ENCODE data around the gene MAB21L1. TPM values are rescaled to one million over a fixed set of nuclear protein-coding genes. Genes with fewer than 3 reads are reported as not detected.

The MAB21L1 gene
- total RNA-seq, 4 donors from 2014 or later = 0.39 to 2.2 (median 1.2) TPM; not detected in 1

DNA sequence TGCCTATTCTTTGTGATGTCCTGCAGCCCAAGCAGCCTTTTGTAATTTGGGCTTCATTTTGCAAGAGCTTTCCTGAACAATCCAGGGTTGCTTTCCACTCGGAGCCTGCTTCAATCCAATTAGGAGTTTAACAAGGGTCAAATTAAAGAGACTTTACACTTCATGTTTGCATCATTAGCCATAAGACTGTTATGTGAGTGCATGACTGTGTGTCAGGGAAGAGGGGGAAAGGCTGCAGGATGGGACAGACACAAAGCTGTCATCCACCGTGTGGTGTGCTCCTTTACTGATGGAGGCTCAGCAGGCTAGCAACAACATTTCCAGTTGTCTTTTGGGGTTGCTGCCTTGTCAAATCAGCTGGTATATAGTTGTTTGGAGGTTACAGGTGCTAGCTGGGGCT is 23.7 kb upstream of the MAB21L1 start:
- Histone ChIP-seq H3K4me3 (no peak overlapping the region), H3K4me1 (no peaks in the 10 kb centered on the region), H3K36me3 (no peaks in the 10 kb centered on the region), H3K27ac (no peak overlapping the region), H3K9me3 (no peaks in the 10 kb centered on the region), H3K27me3 (no peaks in the 10 kb centered on the region)
- no peak for DNase-seq (ENCODE audit: low spot score in 2 of 2)
- TF ChIP-seq EP300 (IDR thresholded peaks at IDR 0.05) = no peak
- no peak for TF ChIP-seq POLR2AphosphoS5 (IDR thresholded peaks at IDR 0.05)
- no peak for TF ChIP-seq POLR2A (IDR thresholded peaks at IDR 0.05)
- no peak for TF ChIP-seq CTCF (IDR thresholded peaks at IDR 0.05)
- WGBS = 63% methylated on average over 2 of the region's 2 CpGs

- Histone ChIP-seq H3K36me3 (no peaks in the 10 kb centered on the region), H3K9me3 (no peaks in the 10 kb centered on the region), H3K4me1 (no peaks in the 10 kb centered on the region), H3K27ac (no peak overlapping the region), H3K27me3 (no peaks in the 10 kb centered on the region), H3K4me3 (no peak overlapping the region)
- DNase-seq (ENCODE audit: low spot score in 2 of 2) = no peak
- no peak for TF ChIP-seq EP300 (IDR thresholded peaks at IDR 0.05)
- no peak for TF ChIP-seq POLR2A (IDR thresholded peaks at IDR 0.05)
- no peak for TF ChIP-seq CTCF (IDR thresholded peaks at IDR 0.05)
- no peak for TF ChIP-seq POLR2AphosphoS5 (IDR thresholded peaks at IDR 0.05)
- WGBS = 56% methylated on average over 4 of the region's 4 CpGs
Measured at GRCh38 chr13:35499676-35500075, 23.2 kb upstream of the MAB21L1 start.

DNA sequence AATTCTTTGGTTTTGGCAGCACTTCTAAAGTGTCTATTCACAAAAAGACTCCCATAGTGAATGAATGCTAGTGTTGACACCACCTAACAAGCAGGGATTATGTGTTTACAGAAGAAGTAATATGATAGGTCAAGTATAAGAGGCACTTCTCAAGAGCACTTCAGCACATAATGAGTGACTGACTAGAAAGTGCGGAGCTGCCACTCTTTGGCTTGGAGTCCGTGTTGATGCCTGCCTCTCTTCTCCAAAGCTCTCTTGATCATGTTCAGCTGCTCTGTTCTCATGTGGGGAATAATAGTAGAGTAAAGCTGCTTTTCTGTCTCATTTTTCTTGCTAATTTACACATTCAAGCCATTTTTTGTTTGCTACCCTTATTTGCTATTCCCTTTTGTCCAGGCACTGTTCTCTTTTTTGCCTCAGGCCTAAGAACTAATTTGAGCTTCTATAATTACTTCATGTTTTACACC is 22.7 kb upstream of the MAB21L1 start:
- no peak overlapping the region for H3K4me3 ChIP-seq
- no peak for TF ChIP-seq POLR2AphosphoS5 (IDR thresholded peaks at IDR 0.05)
- TF ChIP-seq EP300 (IDR thresholded peaks at IDR 0.05) = no peak
- TF ChIP-seq CTCF (IDR thresholded peaks at IDR 0.05) = no peak
- no peak for TF ChIP-seq POLR2A (IDR thresholded peaks at IDR 0.05)
- DNase-seq (ENCODE audit: low spot score in 2 of 2) = no peak
- no peaks in the 10 kb centered on the region for H3K4me1 ChIP-seq
- H3K27me3 ChIP-seq = no peaks in the 10 kb centered on the region
- H3K27ac ChIP-seq = no peak overlapping the region
- WGBS = 58% methylated on average over 2 of the region's 2 CpGs
- H3K9me3 ChIP-seq = no peaks in the 10 kb centered on the region
- H3K36me3 ChIP-seq = no peaks in the 10 kb centered on the region

DNA sequence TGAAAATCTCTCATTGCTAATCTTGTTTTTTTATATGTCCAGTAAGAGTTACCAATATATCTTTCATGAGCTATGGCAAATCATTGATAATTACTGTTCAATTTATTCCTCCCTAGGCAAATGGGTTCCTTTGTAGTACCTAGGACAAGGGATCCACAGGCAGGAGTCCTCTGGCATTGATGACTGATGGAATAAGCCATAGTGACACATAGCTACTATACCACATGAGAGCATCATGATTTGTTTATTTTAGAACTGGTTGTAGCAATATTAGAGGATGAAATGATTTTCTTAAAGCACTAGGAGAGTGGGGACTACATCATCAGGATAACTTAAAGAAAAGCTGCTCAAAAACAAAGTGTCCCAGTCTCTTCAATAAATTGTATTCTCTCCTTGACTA is 21.7 kb upstream of the MAB21L1 start:
- H3K4me3 ChIP-seq = no peak overlapping the region
- H3K27me3 ChIP-seq = no peaks in the 10 kb centered on the region
- no peak overlapping the region for H3K27ac ChIP-seq
- no peak for DNase-seq (ENCODE audit: low spot score in 2 of 2)
- TF ChIP-seq POLR2A (IDR thresholded peaks at IDR 0.05) = no peak
- TF ChIP-seq POLR2AphosphoS5 (IDR thresholded peaks at IDR 0.05) = no peak
- TF ChIP-seq CTCF (IDR thresholded peaks at IDR 0.05) = no peak
- no peak for TF ChIP-seq EP300 (IDR thresholded peaks at IDR 0.05)
- H3K9me3 ChIP-seq = no peaks in the 10 kb centered on the region
- H3K4me1 ChIP-seq = no peaks in the 10 kb centered on the region
- no peaks in the 10 kb centered on the region for H3K36me3 ChIP-seq

- Histone ChIP-seq H3K9me3 (no peaks in the 10 kb centered on the region), H3K27ac (no peak overlapping the region), H3K4me3 (no peak overlapping the region), H3K27me3 (no peaks in the 10 kb centered on the region), H3K4me1 (no peaks in the 10 kb centered on the region), H3K36me3 (no peaks in the 10 kb centered on the region)
- 93% methylated on average over 2 of the region's 2 CpGs for WGBS
- TF ChIP-seq CTCF (IDR thresholded peaks at IDR 0.05) (no peak), EP300 (IDR thresholded peaks at IDR 0.05) (no peak), POLR2A (IDR thresholded peaks at IDR 0.05) (no peak), POLR2AphosphoS5 (IDR thresholded peaks at IDR 0.05) (no peak)
- DNase-seq (ENCODE audit: low spot score in 2 of 2) = no peak
Measured at GRCh38 chr13:35496761-35497386, 20.4 kb upstream of the MAB21L1 start.
